ENCODE results near the gene SPDYE16.

- peak in 1 of 3 donors; percentile 79 for TF ChIP-seq POLR2AphosphoS5 (IDR thresholded peaks at IDR 0.05)
- TF ChIP-seq, protein P1, sequence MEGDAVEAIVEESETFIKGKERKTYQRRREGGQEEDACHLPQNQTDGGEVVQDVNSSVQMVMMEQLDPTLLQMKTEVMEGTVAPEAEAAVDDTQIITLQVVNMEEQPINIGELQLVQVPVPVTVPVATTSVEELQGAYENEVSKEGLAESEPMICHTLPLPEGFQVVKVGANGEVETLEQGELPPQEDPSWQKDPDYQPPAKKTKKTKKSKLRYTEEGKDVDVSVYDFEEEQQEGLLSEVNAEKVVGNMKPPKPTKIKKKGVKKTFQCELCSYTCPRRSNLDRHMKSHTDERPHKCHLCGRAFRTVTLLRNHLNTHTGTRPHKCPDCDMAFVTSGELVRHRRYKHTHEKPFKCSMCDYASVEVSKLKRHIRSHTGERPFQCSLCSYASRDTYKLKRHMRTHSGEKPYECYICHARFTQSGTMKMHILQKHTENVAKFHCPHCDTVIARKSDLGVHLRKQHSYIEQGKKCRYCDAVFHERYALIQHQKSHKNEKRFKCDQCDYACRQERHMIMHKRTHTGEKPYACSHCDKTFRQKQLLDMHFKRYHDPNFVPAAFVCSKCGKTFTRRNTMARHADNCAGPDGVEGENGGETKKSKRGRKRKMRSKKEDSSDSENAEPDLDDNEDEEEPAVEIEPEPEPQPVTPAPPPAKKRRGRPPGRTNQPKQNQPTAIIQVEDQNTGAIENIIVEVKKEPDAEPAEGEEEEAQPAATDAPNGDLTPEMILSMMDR (IDR thresholded peaks at IDR 0.05 in 8 of 11, conservative IDR thresholded peaks at IDR 0.05 in 3 of 11): no peak
These were observed 35.2 kb downstream of the SPDYE16 start for GRCh38 chr7:76507723-76508406.
